Hepatocyte (in vitro differentiated cells): ENCODE data around the gene RAD1. TPM values are rescaled to one million over a fixed set of nuclear protein-coding genes. Genes with fewer than 3 reads are reported as not detected.
A peak's percentile ranks its signal among the peaks of the same experiment; 100 is the strongest.

Experiments
- DNase-seq: peaks from one replicate; pipeline ENCODE4 v3.0.0-alpha.2; 2016; ENCODE audit warnings: low spot score
- H2AFZ ChIP-seq: fragments of 200-600 bp; sonication (generic); 2 replicates; pipeline ENCODE4 v1.6.0; 2016; ENCODE audit warnings: antibody characterized with exemption, mild to moderate bottlenecking
- H3K27ac ChIP-seq: fragments of 200-600 bp; sonication (generic); 2 replicates; pipeline ENCODE4 v1.5.1; 2016; ENCODE audit warnings: mild to moderate bottlenecking
- H3K27me3 ChIP-seq: fragments of 200-600 bp; sonication (generic); 2 replicates; pipeline ENCODE4 v1.6.1; 2016
- H3K36me3 ChIP-seq: fragments of 200-600 bp; sonication (generic); replicated peaks from 2 replicates; pipeline ENCODE4 v1.5.1; 2016; ENCODE audit warnings: low read depth; ENCODE audit not compliant: insufficient read depth
- H3K4me1 ChIP-seq: fragments of 200-600 bp; sonication (generic); 2 replicates; pipeline ENCODE4 v1.5.1; 2016; ENCODE audit warnings: mild to moderate bottlenecking, moderate library complexity; ENCODE audit not compliant: insufficient read depth
- H3K4me2 ChIP-seq: fragments of 200-600 bp; sonication (generic); 2 replicates; pipeline ENCODE4 v1.6.0; 2016
- H3K4me3 ChIP-seq: fragments of 200-600 bp; sonication (generic); 2 replicates; pipeline ENCODE4 v1.5.1; 2016; ENCODE audit warnings: mild to moderate bottlenecking
- H3K79me2 ChIP-seq: fragments of 200-600 bp; sonication (generic); 2 replicates; pipeline ENCODE4 v1.6.0; 2017; ENCODE audit warnings: mild to moderate bottlenecking
- H3K9me2 ChIP-seq: fragments of 200-600 bp; sonication (generic); replicated peaks from 2 replicates; pipeline ENCODE4 v1.6.0; 2017; ENCODE audit warnings: mild to moderate bottlenecking; ENCODE audit not compliant: insufficient read depth
- H3K9me3 ChIP-seq: fragments of 200-600 bp; sonication (generic); 2 replicates; pipeline ENCODE4 v1.5.1; 2016; ENCODE audit warnings: low read depth, mild to moderate bottlenecking
- H4K20me1 ChIP-seq: fragments of 200-600 bp; sonication (generic); 2 replicates; pipeline ENCODE4 v1.6.0; 2016; ENCODE audit warnings: mild to moderate bottlenecking; ENCODE audit not compliant: insufficient read depth, poor library complexity, severe bottlenecking
- CTCF ChIP-seq: fragments of 200-600 bp; sonication (generic); IDR thresholded peaks from 2 replicates; pipeline ENCODE4 v1.5.1; 2016; ENCODE audit warnings: antibody characterized with exemption, mild to moderate bottlenecking; ENCODE audit not compliant: poor library complexity
- EZH2 ChIP-seq: fragments of 200-600 bp; sonication (generic); IDR thresholded peaks from 2 replicates; pipeline ENCODE4 v1.6.1; 2016; ENCODE audit warnings: antibody characterized with exemption, mild to moderate bottlenecking, borderline replicate concordance
- EZH2phosphoT487 ChIP-seq: fragments of 200-600 bp; sonication (generic); IDR thresholded peaks from one replicate; pipeline ENCODE4 v1.6.1; 2018; ENCODE audit warnings: antibody characterized with exemption, mild to moderate bottlenecking, low read depth, moderate library complexity; ENCODE audit not compliant: unreplicated experiment, severe bottlenecking
- WGBS: methylation state at CpG from one replicate; pipeline ENCODE4 v1.1.6; 2016; ENCODE audit warnings: low lambda C conversion rate; ENCODE audit errors: missing lambda C conversion rate; 5-methylcytosine and 5-hydroxymethylcytosine counted together
- polyA plus RNA-seq: library from polyadenylated mRNA; unstranded; fragments of >200 nt; fragmentation: Nextera tagmentation; extraction: Ambion mirVana; gene quantifications from 2 replicates; pipeline ENCODE4 v1.2.1, GENCODE V29; 2016
- total RNA-seq: library from RNA; depleted of rRNA; stranded (reverse); fragments of >200 nt; gene quantifications from 2 replicates; pipeline ENCODE4 v1.2.3, GENCODE V29; 2014

RAD1 gene
- total and polyA plus RNA-seq, 2 experiments from 2014 or later, result 25.2 to 33.2 TPM

GRCh38 chr5:34869256-34869655, 46.0 kb downstream of the RAD1 start:
- H4K20me1 ChIP-seq, result no peaks in the 10 kb centered on the region

GRCh38 chr5:34868791-34869190, 46.5 kb downstream of the RAD1 start:
- no peaks in the 10 kb centered on the region for H3K27me3 ChIP-seq
- peaks cover 9% of the 10 kb centered on the region for H3K4me1 ChIP-seq
- no peaks in the 10 kb centered on the region for H3K79me2 ChIP-seq
- H3K9me3 ChIP-seq, result no peaks in the 10 kb centered on the region
- H3K4me2 ChIP-seq, result no peak overlapping the region
- 95% methylated on average over 1 of the region's 1 CpG for WGBS
- TF ChIP-seq EZH2 (no peak), CTCF (no peak), EZH2phosphoT487 (no peak)
- H3K4me3 ChIP-seq, result no peak overlapping the region
- DNase-seq, result no peak
- H3K36me3 ChIP-seq, result no peaks in the 10 kb centered on the region
- H4K20me1 ChIP-seq, result no peaks in the 10 kb centered on the region
- H3K9me2 ChIP-seq, result no peaks in the 10 kb centered on the region
- H2AFZ ChIP-seq, result no peak overlapping the region
- H3K27ac ChIP-seq, result no peak overlapping the region

More at GRCh38 chr5:34869256-34869655, 46.0 kb downstream of the RAD1 start:
- Histone ChIP-seq H3K27me3 (no peaks in the 10 kb centered on the region), H2AFZ (no peak overlapping the region), H3K9me2 (no peaks in the 10 kb centered on the region), H3K4me3 (no peak overlapping the region), H3K27ac (no peak overlapping the region), H3K79me2 (no peaks in the 10 kb centered on the region), H3K9me3 (no peaks in the 10 kb centered on the region), H3K4me2 (no peak overlapping the region), H3K4me1 (peaks cover 9% of the 10 kb centered on the region), H3K36me3 (no peaks in the 10 kb centered on the region)
- TF ChIP-seq EZH2 (no peak), CTCF (no peak)
- DNase-seq, result no peak
- WGBS, result 85% methylated on average over 1 of the region's 1 CpG

- DNase-seq, result no peak
- WGBS, result 95% methylated on average over 3 of the region's 3 CpGs
- Histone ChIP-seq H3K27ac (no peak overlapping the region), H3K4me2 (no peak overlapping the region), H3K79me2 (no peaks in the 10 kb centered on the region), H4K20me1 (no peaks in the 10 kb centered on the region), H3K36me3 (no peaks in the 10 kb centered on the region), H3K9me2 (no peaks in the 10 kb centered on the region), H3K9me3 (no peaks in the 10 kb centered on the region), H3K4me3 (no peak overlapping the region), H3K27me3 (no peaks in the 10 kb centered on the region), H2AFZ (no peak overlapping the region), H3K4me1 (peaks cover 9% of the 10 kb centered on the region)
- TF ChIP-seq EZH2 (no peak), CTCF (no peak), EZH2phosphoT487 (no peak)
Observed at GRCh38 chr5:34867660-34868059, 47.6 kb downstream of the RAD1 start.

GRCh38 chr5:34866989-34867471, 48.3 kb downstream of the RAD1 start:
- H3K79me2 ChIP-seq, result no peaks in the 10 kb centered on the region
- no peak overlapping the region for H3K27ac ChIP-seq
- H2AFZ ChIP-seq, result no peak overlapping the region
- WGBS, result 46% methylated on average over 3 of the region's 3 CpGs
- no peaks in the 10 kb centered on the region for H3K9me2 ChIP-seq
- H3K36me3 ChIP-seq, result no peaks in the 10 kb centered on the region
- TF ChIP-seq EZH2 (no peak), CTCF (no peak), EZH2phosphoT487 (no peak)
- no peak overlapping the region for H3K4me2 ChIP-seq
- H3K4me1 ChIP-seq, result peaks cover 9% of the 10 kb centered on the region
- no peaks in the 10 kb centered on the region for H4K20me1 ChIP-seq
- DNase-seq, result peak; percentile 30
- no peaks in the 10 kb centered on the region for H3K27me3 ChIP-seq
- no peak overlapping the region for H3K4me3 ChIP-seq
- no peaks in the 10 kb centered on the region for H3K9me3 ChIP-seq
